BE2C (cell line): ENCODE measurements around the gene SRBD1.

Experiments used
- DNase-seq: peaks from one replicate; pipeline ENCODE4 v3.0.0-alpha.2; 2020
- H3K27me3 ChIP-seq: fragments of 250-450 bp; sonication (Bioruptor Pico); 2 replicates; pipeline ENCODE4 v1.5.1; 2020; ENCODE audit warnings: mild to moderate bottlenecking
- H3K36me3 ChIP-seq: fragments of 250-450 bp; sonication (Bioruptor Pico); 2 replicates; pipeline ENCODE4 v1.5.1; 2020; ENCODE audit warnings: mild to moderate bottlenecking
- H3K4me1 ChIP-seq: fragments of 250-450 bp; sonication (Bioruptor Pico); 2 replicates; pipeline ENCODE4 v1.5.1; 2020
- H3K4me3 ChIP-seq: 2 replicates; pipeline ENCODE4 v1.5.1; 2011; ENCODE audit warnings: low read depth, low read length
- H3K9me3 ChIP-seq: fragments of 250-450 bp; sonication (Bioruptor Pico); 2 replicates; pipeline ENCODE4 v1.5.1; 2020
- TF ChIP-seq, protein P1 (sequence below): IDR thresholded peaks from 2 replicates; pipeline ENCODE4 v1.5.1; 2012; ENCODE audit warnings: mild to moderate bottlenecking, low read depth, low read length

SRBD1 gene

DNA sequence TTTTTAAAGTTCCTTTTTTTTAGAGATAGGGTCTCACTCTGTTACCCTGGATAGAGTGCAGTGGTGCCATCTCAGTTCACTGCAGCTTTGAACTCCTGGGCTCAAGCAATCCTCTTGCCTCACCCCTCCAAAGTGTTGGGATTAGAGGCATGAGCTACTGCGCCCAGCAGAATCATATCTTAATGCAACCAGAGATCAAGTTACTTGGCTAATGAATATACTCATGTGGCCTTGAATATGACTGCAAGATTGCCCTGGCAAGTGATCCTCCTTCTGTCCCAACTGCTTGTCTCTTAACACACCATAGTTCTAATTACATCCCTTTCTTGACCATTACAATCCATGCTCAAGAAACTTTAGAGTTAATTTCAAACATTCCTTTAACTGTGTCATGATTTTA, 133.5 kb downstream of the SRBD1 start:
- H3K9me3 ChIP-seq = no peaks in the 10 kb centered on the region
- H3K36me3 ChIP-seq = no peaks in the 10 kb centered on the region
- no peaks in the 10 kb centered on the region for H3K27me3 ChIP-seq
- H3K4me3 ChIP-seq = no peak overlapping the region
- no peak for DNase-seq
- TF ChIP-seq, protein P1, sequence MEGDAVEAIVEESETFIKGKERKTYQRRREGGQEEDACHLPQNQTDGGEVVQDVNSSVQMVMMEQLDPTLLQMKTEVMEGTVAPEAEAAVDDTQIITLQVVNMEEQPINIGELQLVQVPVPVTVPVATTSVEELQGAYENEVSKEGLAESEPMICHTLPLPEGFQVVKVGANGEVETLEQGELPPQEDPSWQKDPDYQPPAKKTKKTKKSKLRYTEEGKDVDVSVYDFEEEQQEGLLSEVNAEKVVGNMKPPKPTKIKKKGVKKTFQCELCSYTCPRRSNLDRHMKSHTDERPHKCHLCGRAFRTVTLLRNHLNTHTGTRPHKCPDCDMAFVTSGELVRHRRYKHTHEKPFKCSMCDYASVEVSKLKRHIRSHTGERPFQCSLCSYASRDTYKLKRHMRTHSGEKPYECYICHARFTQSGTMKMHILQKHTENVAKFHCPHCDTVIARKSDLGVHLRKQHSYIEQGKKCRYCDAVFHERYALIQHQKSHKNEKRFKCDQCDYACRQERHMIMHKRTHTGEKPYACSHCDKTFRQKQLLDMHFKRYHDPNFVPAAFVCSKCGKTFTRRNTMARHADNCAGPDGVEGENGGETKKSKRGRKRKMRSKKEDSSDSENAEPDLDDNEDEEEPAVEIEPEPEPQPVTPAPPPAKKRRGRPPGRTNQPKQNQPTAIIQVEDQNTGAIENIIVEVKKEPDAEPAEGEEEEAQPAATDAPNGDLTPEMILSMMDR = no peak
- no peaks in the 10 kb centered on the region for H3K4me1 ChIP-seq

DNA sequence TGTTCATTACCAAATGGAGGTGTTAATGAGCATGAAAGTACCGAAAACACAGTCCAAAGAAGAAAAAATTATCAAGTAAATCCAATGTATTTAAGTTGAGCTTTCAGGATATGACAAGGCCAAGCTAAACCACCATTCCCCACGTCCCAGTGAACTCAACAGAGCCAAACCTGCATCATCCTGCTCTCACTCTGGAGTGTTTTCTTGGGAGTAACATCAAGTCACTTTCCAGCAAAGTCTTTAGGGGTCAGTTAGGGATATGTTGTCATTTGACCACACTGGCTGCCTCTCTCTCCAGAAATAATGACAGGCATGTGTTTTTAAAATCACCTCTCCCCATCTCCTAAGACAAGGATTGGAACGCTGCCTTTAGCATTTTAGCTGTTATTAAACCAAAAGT, 140.5 kb downstream of the SRBD1 start:
- Histone ChIP-seq H3K4me3 (no peak overlapping the region), H3K9me3 (no peaks in the 10 kb centered on the region), H3K4me1 (peaks cover 2% of the 10 kb centered on the region), H3K27me3 (no peaks in the 10 kb centered on the region), H3K36me3 (no peaks in the 10 kb centered on the region; the same call in 1 of the 2 replicates)
- no peak for DNase-seq
- TF ChIP-seq, protein P1 = no peak

DNA sequence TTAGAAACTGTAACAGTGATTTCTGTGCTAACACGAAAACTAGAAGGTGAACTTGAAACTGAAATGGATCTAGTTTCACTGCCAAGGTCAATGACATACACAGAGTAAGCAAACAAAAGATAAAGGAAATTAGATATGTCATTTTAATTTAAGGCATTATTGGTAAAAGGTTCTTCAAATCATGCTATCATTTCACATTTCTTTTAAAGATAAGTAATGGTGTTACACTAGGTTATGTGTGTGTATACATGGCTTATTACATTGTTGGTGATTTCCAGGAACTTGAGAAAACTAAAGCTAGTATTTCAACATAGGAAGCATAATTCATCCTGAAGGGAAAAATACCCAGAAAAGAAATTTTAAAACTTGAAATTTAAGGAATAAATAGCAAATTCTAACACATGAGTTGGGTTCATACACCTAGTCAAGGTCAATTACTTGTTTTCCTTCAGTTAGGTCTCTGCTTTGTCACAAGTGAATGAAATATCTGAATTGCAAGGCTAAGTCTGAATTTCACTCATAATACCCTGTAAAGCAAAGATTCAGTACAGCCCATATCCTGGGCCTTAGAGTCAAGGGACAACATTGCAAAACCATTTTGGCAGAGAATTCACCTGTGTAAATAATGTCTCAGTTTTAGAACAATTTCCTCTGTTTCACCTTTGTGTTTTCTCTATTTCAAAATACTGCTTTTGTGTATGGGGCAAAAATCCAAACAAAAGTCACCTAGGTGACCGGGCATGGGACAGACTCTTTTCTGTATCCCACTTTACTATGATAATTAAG, 141.6 kb downstream of the SRBD1 start:
- Histone ChIP-seq H3K4me3 (no peak overlapping the region), H3K4me1 (peaks cover 2% of the 10 kb centered on the region)
- no peak for DNase-seq

DNA sequence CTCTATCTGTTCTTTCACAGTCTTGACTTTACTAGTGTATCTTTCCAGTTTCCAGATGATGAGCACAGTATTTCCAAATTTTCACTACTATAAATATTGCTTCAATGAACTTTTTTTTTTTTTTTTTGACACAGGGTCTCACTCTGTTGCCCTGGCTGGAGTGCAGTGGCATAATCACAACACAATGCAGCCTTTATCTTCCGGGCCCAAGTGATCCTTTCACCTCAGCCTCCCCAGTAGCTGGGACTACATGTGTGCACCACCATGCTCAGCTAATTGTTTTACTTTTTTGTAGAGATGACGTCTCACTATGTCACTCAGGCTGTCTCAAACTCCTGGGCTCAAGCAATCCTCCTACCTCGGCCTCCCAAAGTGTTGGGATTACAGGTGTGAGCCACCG, 142.8 kb downstream of the SRBD1 start:
- H3K4me1 ChIP-seq = peaks cover 2% of the 10 kb centered on the region
- TF ChIP-seq, protein P1 = no peak

More for the DNA sequence above, 141.6 kb downstream of the SRBD1 start:
- Histone ChIP-seq H3K36me3 (no peaks in the 10 kb centered on the region; the same call in 1 of the 2 replicates), H3K9me3 (no peaks in the 10 kb centered on the region), H3K27me3 (no peaks in the 10 kb centered on the region)
- TF ChIP-seq, protein P1 = no peak

DNA sequence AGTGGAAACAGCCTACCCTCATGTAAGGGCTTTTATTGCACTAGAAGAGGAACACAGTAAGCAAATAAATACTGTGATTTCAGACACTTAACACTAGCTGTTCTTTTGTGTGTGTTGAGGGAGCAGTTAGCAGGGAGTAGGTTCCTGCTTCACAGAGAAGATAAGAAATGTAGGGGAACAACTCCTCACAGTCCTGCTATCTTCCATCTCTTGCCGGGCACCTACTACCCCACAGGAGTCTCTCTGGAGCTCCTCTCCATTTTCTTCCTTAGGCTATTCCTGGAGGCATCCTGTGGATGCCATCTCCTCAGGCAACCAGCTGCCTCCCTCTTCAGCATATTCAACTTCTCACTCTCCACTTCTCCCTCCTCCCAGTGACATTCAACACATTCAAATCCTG, 145.0 kb downstream of the SRBD1 start:
- no peaks in the 10 kb centered on the region for H3K9me3 ChIP-seq
- H3K36me3 ChIP-seq = no peaks in the 10 kb centered on the region; the same call in 1 of the 2 replicates
- no peak for DNase-seq
- H3K4me1 ChIP-seq = peaks cover 2% of the 10 kb centered on the region
- H3K4me3 ChIP-seq = no peak overlapping the region
- TF ChIP-seq, protein P1 = no peak
- H3K27me3 ChIP-seq = no peaks in the 10 kb centered on the region

More for the DNA sequence above, 142.8 kb downstream of the SRBD1 start:
- no peaks in the 10 kb centered on the region for H3K9me3 ChIP-seq
- H3K27me3 ChIP-seq = no peaks in the 10 kb centered on the region
- DNase-seq = no peak
- H3K36me3 ChIP-seq = no peaks in the 10 kb centered on the region; the same call in 1 of the 2 replicates
- no peak overlapping the region for H3K4me3 ChIP-seq

DNA sequence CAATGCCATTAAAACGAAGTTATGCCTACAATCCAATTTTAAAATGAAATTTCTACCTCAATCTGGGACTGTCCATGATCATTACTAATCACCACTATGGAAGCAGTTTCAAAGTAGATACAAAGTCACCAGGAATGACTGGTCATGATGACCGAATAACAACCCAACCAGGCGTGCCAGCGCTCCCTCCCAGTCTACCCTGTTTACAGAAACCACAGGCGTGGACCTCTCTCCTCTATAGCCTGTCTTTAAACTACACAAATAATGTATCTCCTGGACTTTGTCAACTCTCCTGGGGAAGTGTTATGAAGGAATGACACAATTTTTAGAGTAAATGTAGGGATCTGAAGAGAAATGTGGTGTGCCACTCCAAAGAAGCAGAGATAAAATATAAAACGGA, 150.2 kb downstream of the SRBD1 start:
- TF ChIP-seq, protein P1 = no peak
- DNase-seq = no peak
- Histone ChIP-seq H3K27me3 (no peaks in the 10 kb centered on the region), H3K36me3 (no peaks in the 10 kb centered on the region), H3K9me3 (no peaks in the 10 kb centered on the region), H3K4me1 (no peaks in the 10 kb centered on the region; the same call in 1 of the 2 replicates), H3K4me3 (no peak overlapping the region)
